SU-DHL-6 (cell line): ENCODE data around the gene DIP2C.

Experiments used
- CTCF ChIP-seq: fragments of 200-600 bp; sonication (generic); IDR thresholded peaks from one replicate; pipeline ENCODE4 v1.5.1; 2017; ENCODE audit warnings: antibody characterized with exemption, mild to moderate bottlenecking, low read length, moderate library complexity; ENCODE audit not compliant: insufficient read depth, poor library complexity, severe bottlenecking
- EZH2phosphoT487 ChIP-seq: fragments of 200-600 bp; sonication (generic), shearing (Covaris generic); conservative IDR thresholded peaks from 2 replicates; pipeline ENCODE4 v1.6.1; 2018; ENCODE audit warnings: mild to moderate bottlenecking, antibody characterized with exemption, low read length, moderate library complexity, mixed read lengths

DNA sequence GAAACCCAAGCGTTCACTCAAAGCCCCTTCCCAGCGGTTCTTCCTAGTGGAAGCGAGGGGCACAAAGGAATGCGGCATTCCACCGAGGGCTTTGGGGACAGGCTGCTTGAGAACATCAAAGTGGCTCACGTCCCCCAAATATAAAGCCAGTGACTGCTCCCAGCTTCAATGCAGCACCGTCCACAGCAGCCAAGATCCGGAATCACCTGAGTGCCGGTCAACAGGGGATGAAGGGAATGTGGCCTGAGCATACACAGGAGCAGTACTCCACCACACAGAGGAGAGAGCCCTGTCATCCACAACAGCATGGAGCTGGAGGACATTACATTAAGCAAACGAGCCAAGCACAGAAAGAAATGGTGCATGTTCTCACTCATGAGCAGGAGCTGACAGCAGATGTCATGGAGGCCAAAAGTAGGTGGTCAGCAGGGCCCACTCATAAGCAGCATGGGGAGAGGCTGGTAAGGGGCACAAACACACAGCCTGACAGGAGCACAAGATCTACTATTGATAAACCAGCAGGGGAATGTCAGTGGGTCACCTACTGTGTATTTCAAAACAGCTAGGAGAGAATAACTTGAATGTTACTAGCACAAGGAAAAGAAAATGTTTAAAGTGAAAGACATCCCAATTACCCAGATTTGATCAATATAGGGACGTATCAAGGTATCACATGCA is 79.5 kb downstream of the DIP2C start:
- no peak for TF ChIP-seq CTCF
- no peak for TF ChIP-seq EZH2phosphoT487
